Mesendoderm (in vitro differentiated cells): Measurements from ENCODE around the gene FAM78B.

Experiments
- DNase-seq: peaks from one replicate; pipeline ENCODE4 v3.0.0; 2013
- H2AK5ac ChIP-seq: 2 replicates; pipeline ENCODE4 v1.6.1; 2013; ENCODE audit warnings: low read length, inconsistent platforms
- H2BK120ac ChIP-seq: 2 replicates; pipeline ENCODE4 v1.6.1; 2013; ENCODE audit warnings: low read depth, mild to moderate bottlenecking, low read length, moderate library complexity, mixed read lengths
- H2BK15ac ChIP-seq: replicated peaks from 2 replicates; pipeline ENCODE4 v1.6.1; 2013; ENCODE audit warnings: low read depth, mild to moderate bottlenecking, moderate library complexity
- H2BK5ac ChIP-seq: 2 replicates; pipeline ENCODE4 v1.6.1; 2013; ENCODE audit warnings: low read length, inconsistent platforms
- H3K18ac ChIP-seq: 2 replicates; pipeline ENCODE4 v1.6.1; 2013; ENCODE audit warnings: mild to moderate bottlenecking, low read length, mixed read lengths
- H3K23ac ChIP-seq: one replicate; pipeline ENCODE4 v1.6.1; 2013; ENCODE audit warnings: low read length
- H3K27ac ChIP-seq: 2 replicates; pipeline ENCODE4 v1.5.1; 2013; ENCODE audit warnings: low read depth, mild to moderate bottlenecking, inconsistent platforms, low read length, moderate library complexity
- H3K27me3 ChIP-seq: 2 replicates; pipeline ENCODE4 v1.6.1; 2013; ENCODE audit warnings: low read length, control low read depth, mild to moderate bottlenecking, inconsistent platforms; ENCODE audit not compliant: insufficient read depth, poor library complexity
- H3K36me3 ChIP-seq: 2 replicates; pipeline ENCODE4 v1.6.1; 2013; ENCODE audit warnings: low read length, inconsistent platforms; ENCODE audit not compliant: control insufficient read depth, insufficient read depth
- H3K4ac ChIP-seq: one replicate; pipeline ENCODE4 v1.6.1; 2013; ENCODE audit warnings: low read depth, mild to moderate bottlenecking, low read length, moderate library complexity
- H3K4me1 ChIP-seq: 2 replicates; pipeline ENCODE4 v1.6.1; 2013; ENCODE audit warnings: low read depth, low read length, inconsistent platforms; ENCODE audit not compliant: control insufficient read depth
- H3K4me2 ChIP-seq: 2 replicates; pipeline ENCODE4 v1.6.1; 2013; ENCODE audit warnings: low read length
- H3K4me3 ChIP-seq: 2 replicates; pipeline ENCODE4 v1.5.1; 2013; ENCODE audit warnings: mild to moderate bottlenecking, low read length
- H3K56ac ChIP-seq: one replicate; pipeline ENCODE4 v1.6.1; 2013; ENCODE audit warnings: low read length
- H3K79me1 ChIP-seq: 2 replicates; pipeline ENCODE4 v1.6.1; 2013; ENCODE audit warnings: low read length, inconsistent platforms
- H3K79me2 ChIP-seq: 2 replicates; pipeline ENCODE4 v1.6.1; 2013; ENCODE audit warnings: mild to moderate bottlenecking, low read length; ENCODE audit not compliant: control insufficient read depth, insufficient read depth
- H3K9ac ChIP-seq: 2 replicates; pipeline ENCODE4 v1.6.1; 2013; ENCODE audit warnings: low read length, inconsistent platforms
- H4K5ac ChIP-seq: one replicate; pipeline ENCODE4 v1.6.1; 2013; ENCODE audit warnings: low read length
- H4K8ac ChIP-seq: one replicate; pipeline ENCODE4 v1.6.1; 2013; ENCODE audit warnings: low read depth, mild to moderate bottlenecking, control low read depth, low read length, moderate library complexity
- WGBS: extraction: QIAGEN DNeasy Blood & Tissue Kit; methylation state at CpG from one replicate; pipeline ENCODE4 v1.1.7; 2013; ENCODE audit warnings: low lambda C conversion rate, missing lambda C conversion rate; ENCODE audit not compliant: insufficient coverage; ENCODE audit errors: extremely low coverage; 5-methylcytosine and 5-hydroxymethylcytosine counted together

The FAM78B gene

GRCh38 chr1:166182281-166182680 lies 15.5 kb upstream of the FAM78B start:
- no peak overlapping the region for H3K27ac ChIP-seq
- no peak overlapping the region for H3K23ac ChIP-seq
- H3K56ac ChIP-seq, result no peak overlapping the region
- H3K27me3 ChIP-seq, result no peaks in the 10 kb centered on the region
- no peak overlapping the region for H3K4me3 ChIP-seq
- no peak overlapping the region for H3K4ac ChIP-seq
- no peak overlapping the region for H4K8ac ChIP-seq
- no peak overlapping the region for H3K18ac ChIP-seq
- H4K5ac ChIP-seq, result no peak overlapping the region
- no CpG with 5 or more reads among the region's 2 CpGs for WGBS
- H3K79me1 ChIP-seq, result no peaks in the 10 kb centered on the region
- no peak overlapping the region for H2AK5ac ChIP-seq
- no peak overlapping the region for H2BK120ac ChIP-seq
- no peaks in the 10 kb centered on the region for H3K4me1 ChIP-seq
- no peak overlapping the region for H2BK5ac ChIP-seq
- H3K79me2 ChIP-seq, result no peaks in the 10 kb centered on the region
- DNase-seq, result no peak
- no peak overlapping the region for H3K4me2 ChIP-seq
- no peak overlapping the region for H2BK15ac ChIP-seq
- H3K36me3 ChIP-seq, result no peaks in the 10 kb centered on the region
- no peak overlapping the region for H3K9ac ChIP-seq

DNA sequence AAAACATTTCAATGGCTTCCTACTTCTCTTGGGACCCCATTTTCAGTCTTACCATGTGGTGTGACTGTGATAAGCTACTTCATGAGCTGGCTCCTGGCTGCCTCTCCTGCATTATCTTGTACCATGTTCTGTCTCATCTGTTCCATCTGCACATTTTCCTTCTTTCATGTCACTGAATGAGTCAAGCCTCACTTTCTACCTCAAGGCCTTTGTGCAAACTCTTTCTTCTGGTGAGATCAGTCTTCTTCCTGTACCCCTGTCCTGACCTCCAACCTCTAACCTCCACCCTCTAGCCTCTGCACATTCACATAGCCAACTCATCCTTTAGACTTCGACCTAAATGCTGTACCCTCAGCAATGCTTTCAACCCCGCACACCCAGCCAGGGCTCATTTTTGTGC lies 9.6 kb upstream of the FAM78B start:
- Histone ChIP-seq H2AK5ac (no peak overlapping the region), H4K8ac (no peak overlapping the region), H2BK15ac (no peak overlapping the region), H3K56ac (no peak overlapping the region), H3K27me3 (no peaks in the 10 kb centered on the region), H2BK120ac (no peak overlapping the region), H3K4me3 (no peak overlapping the region), H3K79me1 (no peaks in the 10 kb centered on the region), H4K5ac (no peak overlapping the region), H3K4me1 (no peaks in the 10 kb centered on the region), H3K4me2 (no peak overlapping the region), H2BK5ac (no peak overlapping the region), H3K23ac (no peak overlapping the region), H3K79me2 (no peaks in the 10 kb centered on the region), H3K4ac (no peak overlapping the region), H3K36me3 (no peaks in the 10 kb centered on the region), H3K18ac (no peak overlapping the region), H3K27ac (no peak overlapping the region), H3K9ac (no peak overlapping the region)
- no peak for DNase-seq
- no CpG with 5 or more reads among the region's 2 CpGs for WGBS

- H3K18ac ChIP-seq, result no peak overlapping the region
- no peak overlapping the region for H4K8ac ChIP-seq
- H3K4me1 ChIP-seq, result no peaks in the 10 kb centered on the region
- no peak overlapping the region for H3K23ac ChIP-seq
- H3K79me2 ChIP-seq, result no peaks in the 10 kb centered on the region
- no peak overlapping the region for H3K4me3 ChIP-seq
- H3K27ac ChIP-seq, result no peak overlapping the region
- H4K5ac ChIP-seq, result no peak overlapping the region
- H2BK120ac ChIP-seq, result no peak overlapping the region
- H3K4ac ChIP-seq, result no peak overlapping the region
- H2AK5ac ChIP-seq, result no peak overlapping the region
- H2BK5ac ChIP-seq, result no peak overlapping the region
- H3K27me3 ChIP-seq, result no peaks in the 10 kb centered on the region
- H3K79me1 ChIP-seq, result no peaks in the 10 kb centered on the region
- no peaks in the 10 kb centered on the region for H3K36me3 ChIP-seq
- no peak overlapping the region for H3K4me2 ChIP-seq
- no peak overlapping the region for H3K9ac ChIP-seq
- no peak for DNase-seq
- no peak overlapping the region for H2BK15ac ChIP-seq
- no peak overlapping the region for H3K56ac ChIP-seq
These were observed 8.2 kb upstream of the FAM78B start for GRCh38 chr1:166175032-166175431.

DNA sequence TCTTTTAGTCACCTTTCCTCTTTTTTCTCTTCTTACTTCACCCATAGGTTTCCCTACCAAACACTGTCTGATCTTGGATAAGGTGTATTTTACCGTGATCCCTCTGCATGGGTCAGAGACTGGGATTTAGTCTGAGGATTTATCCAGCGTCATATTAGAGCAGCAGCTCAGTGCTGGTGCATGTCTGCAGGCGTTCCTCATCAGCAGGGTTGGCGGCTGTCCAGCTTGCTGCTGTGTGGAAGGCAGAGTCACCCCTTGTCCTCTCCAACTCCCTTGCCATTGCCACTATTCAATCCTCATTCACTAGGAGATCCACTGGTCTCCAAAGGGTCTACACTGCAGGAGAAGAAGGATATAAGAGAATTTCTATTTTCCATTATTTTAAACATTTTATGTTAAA lies 7.3 kb upstream of the FAM78B start:
- Histone ChIP-seq H2AK5ac (no peak overlapping the region), H3K27ac (no peak overlapping the region), H3K9ac (no peak overlapping the region), H3K79me1 (no peaks in the 10 kb centered on the region), H4K5ac (no peak overlapping the region), H3K4me2 (no peak overlapping the region), H2BK15ac (no peak overlapping the region), H2BK5ac (no peak overlapping the region), H4K8ac (no peak overlapping the region), H3K56ac (no peak overlapping the region), H3K18ac (no peak overlapping the region), H3K27me3 (no peaks in the 10 kb centered on the region), H3K4ac (no peak overlapping the region), H3K23ac (no peak overlapping the region), H3K36me3 (no peaks in the 10 kb centered on the region), H3K4me1 (no peaks in the 10 kb centered on the region), H2BK120ac (no peak overlapping the region), H3K4me3 (no peak overlapping the region), H3K79me2 (no peaks in the 10 kb centered on the region)
- no peak for DNase-seq
- WGBS, result no CpG with 5 or more reads among the region's 4 CpGs

DNA sequence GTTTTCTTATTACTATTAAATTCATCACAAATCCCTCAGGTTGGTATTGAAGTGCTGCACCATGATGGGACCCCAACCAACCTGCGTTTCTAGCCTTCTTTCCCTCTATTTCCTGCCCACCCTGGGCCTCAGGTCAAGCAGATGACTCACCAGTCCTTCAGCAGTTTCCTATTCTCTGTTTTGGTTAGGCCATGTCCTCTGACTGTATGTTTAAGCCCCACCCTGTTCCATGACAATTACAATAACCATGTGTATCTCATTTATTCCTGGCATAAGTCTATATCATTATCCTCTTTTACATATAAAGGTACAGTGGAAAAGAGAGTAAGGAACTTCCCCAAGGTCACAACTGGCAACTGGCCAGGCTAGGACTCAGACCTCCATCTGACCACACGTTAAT lies 5.3 kb upstream of the FAM78B start:
- no peak overlapping the region for H4K8ac ChIP-seq
- H3K4me3 ChIP-seq, result no peak overlapping the region
- no peaks in the 10 kb centered on the region for H3K36me3 ChIP-seq
- no peak overlapping the region for H3K4ac ChIP-seq
- DNase-seq, result no peak
- H2AK5ac ChIP-seq, result no peak overlapping the region
- no peaks in the 10 kb centered on the region for H3K4me1 ChIP-seq
- H3K27ac ChIP-seq, result no peak overlapping the region
- no peaks in the 10 kb centered on the region for H3K79me1 ChIP-seq
- H3K9ac ChIP-seq, result no peak overlapping the region
- H2BK120ac ChIP-seq, result no peak overlapping the region
- H3K4me2 ChIP-seq, result no peak overlapping the region
- H3K56ac ChIP-seq, result no peak overlapping the region
- no peak overlapping the region for H2BK15ac ChIP-seq
- no peak overlapping the region for H3K18ac ChIP-seq
- no peaks in the 10 kb centered on the region for H3K27me3 ChIP-seq
- no CpG with 5 or more reads among the region's 2 CpGs for WGBS
- H3K79me2 ChIP-seq, result no peaks in the 10 kb centered on the region
- no peak overlapping the region for H3K23ac ChIP-seq
- H2BK5ac ChIP-seq, result no peak overlapping the region
- H4K5ac ChIP-seq, result no peak overlapping the region

- no peak overlapping the region for H2BK15ac ChIP-seq
- H3K4me3 ChIP-seq, result no peak overlapping the region
- H3K4me1 ChIP-seq, result no peaks in the 10 kb centered on the region
- H3K79me1 ChIP-seq, result no peaks in the 10 kb centered on the region
- no peak overlapping the region for H3K4me2 ChIP-seq
- H3K4ac ChIP-seq, result no peak overlapping the region
- no peak overlapping the region for H2BK5ac ChIP-seq
- H3K18ac ChIP-seq, result no peak overlapping the region
- no peaks in the 10 kb centered on the region for H3K27me3 ChIP-seq
- no peak overlapping the region for H3K23ac ChIP-seq
- no peak overlapping the region for H3K56ac ChIP-seq
- H3K36me3 ChIP-seq, result no peaks in the 10 kb centered on the region
- no peak overlapping the region for H2AK5ac ChIP-seq
- H2BK120ac ChIP-seq, result no peak overlapping the region
- H4K5ac ChIP-seq, result no peak overlapping the region
- H3K9ac ChIP-seq, result no peak overlapping the region
- no peaks in the 10 kb centered on the region for H3K79me2 ChIP-seq
- H3K27ac ChIP-seq, result no peak overlapping the region
- WGBS, result no CpG with 5 or more reads among the region's 2 CpGs
- DNase-seq, result no peak
- H4K8ac ChIP-seq, result no peak overlapping the region
These were observed 3.9 kb upstream of the FAM78B start for GRCh38 chr1:166170726-166171125.
